Measurements from ENCODE around the gene DYNLL2. TPM values are rescaled to one million over a fixed set of nuclear protein-coding genes. Genes with fewer than 3 reads are reported as not detected.

Gene DYNLL2
- polyA plus RNA-seq, 2 of the 4 experiments (the other 2 are of a cell fraction), result 19.6 to 33.7 TPM

DNA sequence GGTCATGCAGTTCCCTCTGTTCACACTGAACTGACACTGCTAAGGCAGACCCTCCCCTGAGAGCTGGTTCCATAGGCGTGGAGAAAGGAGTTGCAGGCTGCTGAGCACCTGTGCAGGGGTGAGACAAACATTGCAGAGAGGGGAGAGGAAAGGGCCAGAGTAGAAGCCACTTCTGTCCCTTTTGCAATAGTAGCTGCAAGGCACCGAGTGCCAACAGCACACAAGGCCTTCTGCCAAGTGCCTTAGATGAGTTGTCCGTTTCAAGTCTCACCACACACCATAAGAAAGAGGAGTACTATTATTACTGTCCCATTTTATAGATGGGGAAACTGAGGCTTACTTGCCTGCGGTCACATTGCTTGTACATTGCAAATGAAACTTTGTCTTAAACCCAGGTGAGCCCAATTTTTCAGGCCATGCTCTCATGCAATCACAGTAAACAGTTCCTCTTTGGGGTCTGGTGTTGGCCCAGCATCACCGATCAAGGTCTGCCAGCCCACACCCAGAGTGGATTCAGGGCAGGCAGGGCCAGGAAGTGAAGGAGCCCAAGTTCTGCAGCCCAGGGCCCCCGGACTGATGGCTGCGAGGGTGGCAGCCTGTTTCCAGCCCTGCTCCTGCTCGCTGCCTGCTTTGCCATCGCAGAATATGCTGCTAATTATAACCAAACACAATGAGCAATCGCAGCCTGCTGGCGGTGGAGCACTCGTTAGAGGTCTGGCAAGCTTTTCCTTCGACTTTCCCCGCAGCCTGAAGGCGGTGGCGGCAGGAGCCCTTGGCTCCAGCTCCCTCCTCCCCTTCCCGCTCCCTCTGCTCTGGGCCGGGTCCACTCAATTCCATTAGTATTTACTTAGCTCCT lies 36.8 kb upstream of the DYNLL2 start:
- Histone ChIP-seq H3K4me1 (no peaks in the 10 kb centered on the region), H3K27ac (no peak overlapping the region), H3K9me3 (no peaks in the 10 kb centered on the region), H3K4me2 (no peak overlapping the region), H3K4me3 (no peak overlapping the region)
- no peak for ATAC-seq
- FAIRE-seq, result no peak
- POLR2A ChIA-PET, result interaction anchor here (2.5 kb wide), 1 partner anchor 37 kb away, joined by 6 read pairs; the partner anchor contains the start of gene DYNLL2
- TF ChIP-seq, protein P1, sequence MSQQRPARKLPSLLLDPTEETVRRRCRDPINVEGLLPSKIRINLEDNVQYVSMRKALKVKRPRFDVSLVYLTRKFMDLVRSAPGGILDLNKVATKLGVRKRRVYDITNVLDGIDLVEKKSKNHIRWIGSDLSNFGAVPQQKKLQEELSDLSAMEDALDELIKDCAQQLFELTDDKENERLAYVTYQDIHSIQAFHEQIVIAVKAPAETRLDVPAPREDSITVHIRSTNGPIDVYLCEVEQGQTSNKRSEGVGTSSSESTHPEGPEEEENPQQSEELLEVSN (IDR thresholded peaks at IDR 0.05; ENCODE audit: borderline replicate concordance, low read depth), result no peak
- TF ChIP-seq CBX2 (IDR thresholded peaks at IDR 0.05; ENCODE audit: borderline replicate concordance, low read depth), result no peak
- no peak for TF ChIP-seq HDAC2 (IDR thresholded peaks at IDR 0.05)
- CTCF ChIA-PET, result interaction anchor here (1.2 kb wide), 1 partner anchor 24 kb away, joined by 4 read pairs; no protein-coding TSS in a partner anchor
- 61% methylated on average over 18 of the region's 18 CpGs for WGBS (ENCODE audit: missing lambda C conversion rate)
- DNase-seq (ENCODE audit: low read depth in 1 of 2, low spot score in 1 of 2), result no peak

DNA sequence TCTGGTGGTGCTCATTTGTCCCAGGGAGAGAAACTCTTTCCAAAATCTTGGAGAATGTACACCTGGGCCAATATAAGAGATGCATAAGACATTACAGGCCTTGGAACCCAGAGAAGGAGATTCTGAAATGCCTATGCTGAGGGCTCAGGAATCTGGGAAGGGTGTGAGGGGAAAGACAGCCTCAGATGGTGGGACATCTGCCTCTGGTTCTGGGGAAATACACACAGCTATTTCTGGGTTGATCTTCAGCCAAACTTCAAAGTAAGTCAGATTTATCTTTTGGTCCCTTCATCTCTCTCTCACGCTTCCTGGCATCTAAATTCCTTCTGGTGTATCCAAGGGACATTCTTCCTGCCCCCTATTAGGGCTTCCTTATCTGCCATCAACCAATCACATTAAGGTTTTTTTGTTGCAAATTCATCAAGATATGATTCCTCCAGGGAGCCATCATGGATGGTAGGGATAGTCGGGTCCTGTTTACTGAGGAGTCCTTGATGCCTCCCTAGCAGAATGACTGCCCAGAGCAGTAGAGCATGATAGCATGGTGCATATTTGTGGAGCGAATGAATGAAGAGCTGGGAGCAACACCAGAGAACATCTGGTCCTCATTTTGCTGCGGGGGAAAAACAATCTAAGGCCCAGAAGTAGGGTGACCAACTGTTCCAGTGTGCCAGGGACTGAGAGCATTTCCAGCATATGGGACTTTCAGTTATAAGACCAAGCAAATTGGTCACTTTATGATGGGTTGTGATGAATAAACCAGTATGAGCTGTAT lies 35.7 kb upstream of the DYNLL2 start:
- no peak for FAIRE-seq
- Histone ChIP-seq H3K4me2 (no peak overlapping the region), H3K9me3 (no peaks in the 10 kb centered on the region), H3K27ac (no peak overlapping the region), H3K4me3 (no peak overlapping the region), H3K4me1 (no peaks in the 10 kb centered on the region)
- ChIA-PET CTCF (interaction anchor here (0.6 kb wide), 1 partner anchor 61 kb away, joined by 3 read pairs; no protein-coding TSS in a partner anchor), POLR2A (no interaction called here)
- TF ChIP-seq POLR2AphosphoS2 (conservative IDR thresholded peaks at IDR 0.05; ENCODE audit: low read length), result no peak
- TF ChIP-seq ZNF302 (CRISPR knock-in tag; IDR thresholded peaks at IDR 0.05), result no peak
- TF ChIP-seq, protein P2, sequence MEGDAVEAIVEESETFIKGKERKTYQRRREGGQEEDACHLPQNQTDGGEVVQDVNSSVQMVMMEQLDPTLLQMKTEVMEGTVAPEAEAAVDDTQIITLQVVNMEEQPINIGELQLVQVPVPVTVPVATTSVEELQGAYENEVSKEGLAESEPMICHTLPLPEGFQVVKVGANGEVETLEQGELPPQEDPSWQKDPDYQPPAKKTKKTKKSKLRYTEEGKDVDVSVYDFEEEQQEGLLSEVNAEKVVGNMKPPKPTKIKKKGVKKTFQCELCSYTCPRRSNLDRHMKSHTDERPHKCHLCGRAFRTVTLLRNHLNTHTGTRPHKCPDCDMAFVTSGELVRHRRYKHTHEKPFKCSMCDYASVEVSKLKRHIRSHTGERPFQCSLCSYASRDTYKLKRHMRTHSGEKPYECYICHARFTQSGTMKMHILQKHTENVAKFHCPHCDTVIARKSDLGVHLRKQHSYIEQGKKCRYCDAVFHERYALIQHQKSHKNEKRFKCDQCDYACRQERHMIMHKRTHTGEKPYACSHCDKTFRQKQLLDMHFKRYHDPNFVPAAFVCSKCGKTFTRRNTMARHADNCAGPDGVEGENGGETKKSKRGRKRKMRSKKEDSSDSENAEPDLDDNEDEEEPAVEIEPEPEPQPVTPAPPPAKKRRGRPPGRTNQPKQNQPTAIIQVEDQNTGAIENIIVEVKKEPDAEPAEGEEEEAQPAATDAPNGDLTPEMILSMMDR (IDR thresholded peaks at IDR 0.05), result no peak
- TF ChIP-seq EHMT2 (IDR thresholded peaks at IDR 0.05; ENCODE audit: low read depth), result no peak
- TF ChIP-seq PHF8 (IDR thresholded peaks at IDR 0.05; ENCODE audit: borderline replicate concordance, low read depth), result no peak
- no peak for TF ChIP-seq NR3C1 (IDR thresholded peaks at IDR 0.05)
- TF ChIP-seq, protein P3, sequence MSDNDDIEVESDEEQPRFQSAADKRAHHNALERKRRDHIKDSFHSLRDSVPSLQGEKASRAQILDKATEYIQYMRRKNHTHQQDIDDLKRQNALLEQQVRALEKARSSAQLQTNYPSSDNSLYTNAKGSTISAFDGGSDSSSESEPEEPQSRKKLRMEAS (IDR thresholded peaks at IDR 0.05), result no peak
- TF ChIP-seq CHD4 (IDR thresholded peaks at IDR 0.05; ENCODE audit: borderline replicate concordance), result no peak
- TF ChIP-seq FOXS1 (CRISPR knock-in tag; IDR thresholded peaks at IDR 0.05), result no peak
- TF ChIP-seq, protein P4, sequence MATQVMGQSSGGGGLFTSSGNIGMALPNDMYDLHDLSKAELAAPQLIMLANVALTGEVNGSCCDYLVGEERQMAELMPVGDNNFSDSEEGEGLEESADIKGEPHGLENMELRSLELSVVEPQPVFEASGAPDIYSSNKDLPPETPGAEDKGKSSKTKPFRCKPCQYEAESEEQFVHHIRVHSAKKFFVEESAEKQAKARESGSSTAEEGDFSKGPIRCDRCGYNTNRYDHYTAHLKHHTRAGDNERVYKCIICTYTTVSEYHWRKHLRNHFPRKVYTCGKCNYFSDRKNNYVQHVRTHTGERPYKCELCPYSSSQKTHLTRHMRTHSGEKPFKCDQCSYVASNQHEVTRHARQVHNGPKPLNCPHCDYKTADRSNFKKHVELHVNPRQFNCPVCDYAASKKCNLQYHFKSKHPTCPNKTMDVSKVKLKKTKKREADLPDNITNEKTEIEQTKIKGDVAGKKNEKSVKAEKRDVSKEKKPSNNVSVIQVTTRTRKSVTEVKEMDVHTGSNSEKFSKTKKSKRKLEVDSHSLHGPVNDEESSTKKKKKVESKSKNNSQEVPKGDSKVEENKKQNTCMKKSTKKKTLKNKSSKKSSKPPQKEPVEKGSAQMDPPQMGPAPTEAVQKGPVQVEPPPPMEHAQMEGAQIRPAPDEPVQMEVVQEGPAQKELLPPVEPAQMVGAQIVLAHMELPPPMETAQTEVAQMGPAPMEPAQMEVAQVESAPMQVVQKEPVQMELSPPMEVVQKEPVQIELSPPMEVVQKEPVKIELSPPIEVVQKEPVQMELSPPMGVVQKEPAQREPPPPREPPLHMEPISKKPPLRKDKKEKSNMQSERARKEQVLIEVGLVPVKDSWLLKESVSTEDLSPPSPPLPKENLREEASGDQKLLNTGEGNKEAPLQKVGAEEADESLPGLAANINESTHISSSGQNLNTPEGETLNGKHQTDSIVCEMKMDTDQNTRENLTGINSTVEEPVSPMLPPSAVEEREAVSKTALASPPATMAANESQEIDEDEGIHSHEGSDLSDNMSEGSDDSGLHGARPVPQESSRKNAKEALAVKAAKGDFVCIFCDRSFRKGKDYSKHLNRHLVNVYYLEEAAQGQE (IDR thresholded peaks at IDR 0.05), result no peak
- TF ChIP-seq BHLHE40 (IDR thresholded peaks at IDR 0.05; ENCODE audit: low read depth, low read length), result no peak
- TF ChIP-seq, protein P5, sequence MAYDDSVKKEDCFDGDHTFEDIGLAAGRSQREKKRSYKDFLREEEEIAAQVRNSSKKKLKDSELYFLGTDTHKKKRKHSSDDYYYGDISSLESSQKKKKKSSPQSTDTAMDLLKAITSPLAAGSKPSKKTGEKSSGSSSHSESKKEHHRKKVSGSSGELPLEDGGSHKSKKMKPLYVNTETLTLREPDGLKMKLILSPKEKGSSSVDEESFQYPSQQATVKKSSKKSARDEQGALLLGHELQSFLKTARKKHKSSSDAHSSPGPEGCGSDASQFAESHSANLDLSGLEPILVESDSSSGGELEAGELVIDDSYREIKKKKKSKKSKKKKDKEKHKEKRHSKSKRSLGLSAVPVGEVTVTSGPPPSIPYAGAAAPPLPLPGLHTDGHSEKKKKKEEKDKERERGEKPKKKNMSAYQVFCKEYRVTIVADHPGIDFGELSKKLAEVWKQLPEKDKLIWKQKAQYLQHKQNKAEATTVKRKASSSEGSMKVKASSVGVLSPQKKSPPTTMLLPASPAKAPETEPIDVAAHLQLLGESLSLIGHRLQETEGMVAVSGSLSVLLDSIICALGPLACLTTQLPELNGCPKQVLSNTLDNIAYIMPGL (CRISPR knock-in tag; IDR thresholded peaks at IDR 0.05; ENCODE audit: borderline replicate concordance), result no peak
- TF ChIP-seq EP300 (IDR thresholded peaks at IDR 0.05), result no peak
- TF ChIP-seq, protein P1 (IDR thresholded peaks at IDR 0.05; ENCODE audit: borderline replicate concordance, low read depth), result no peak
- DNase-seq (ENCODE audit: low read depth in 1 of 2, low spot score in 1 of 2), result no peak
- WGBS (ENCODE audit: missing lambda C conversion rate), result 71% methylated on average over 4 of the region's 4 CpGs
- no peak for ATAC-seq
